CD4-positive, alpha-beta T cell treated with Interleukin-17A for 4 hours (primary cell): ENCODE results near the gene HSD17B8.

Source experiments
- DNase-seq: peaks from one replicate; pipeline ENCODE4 v3.0.0-alpha.2; 2020; ENCODE audit warnings: mixed read lengths

Gene HSD17B8

GRCh38 chr6:33171880-33172687, 32.4 kb upstream of the HSD17B8 start:
- DNase-seq: no peak

GRCh38 chr6:33172688-33173534, 31.5 kb upstream of the HSD17B8 start:
- peak; percentile 10 for DNase-seq

DNA sequence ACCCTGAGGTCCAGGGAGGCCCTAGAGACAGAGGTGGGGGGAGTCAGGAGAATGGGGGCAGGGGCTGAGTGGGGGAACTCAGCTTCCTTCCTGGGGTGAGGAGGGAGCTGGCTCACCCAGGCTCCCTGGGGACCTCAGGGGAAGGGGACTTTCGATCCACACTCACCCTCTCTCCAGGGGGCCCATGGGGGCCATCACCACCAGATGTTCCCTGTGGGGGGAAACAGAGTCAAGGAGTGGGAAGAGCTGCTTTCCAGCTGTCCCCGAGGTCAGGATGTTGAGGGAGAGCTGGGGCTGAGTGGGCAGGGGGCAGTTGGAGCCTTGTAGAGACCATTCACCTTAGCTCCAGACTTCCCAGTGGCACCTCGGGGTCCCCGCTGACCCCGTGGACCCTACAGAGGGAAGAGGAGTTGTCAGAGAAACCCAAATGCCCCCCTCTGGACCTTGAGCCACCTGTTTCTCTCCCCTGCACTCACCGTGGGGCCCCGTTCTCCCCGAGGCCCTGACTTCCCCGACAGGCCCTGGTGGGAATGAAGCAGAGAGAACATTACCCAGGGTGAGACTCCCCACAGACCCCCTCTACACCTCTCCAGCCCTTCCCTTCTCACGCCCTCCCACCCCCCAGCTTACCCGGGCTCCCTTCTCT, 30.8 kb upstream of the HSD17B8 start:
- DNase-seq: no peak

DNA sequence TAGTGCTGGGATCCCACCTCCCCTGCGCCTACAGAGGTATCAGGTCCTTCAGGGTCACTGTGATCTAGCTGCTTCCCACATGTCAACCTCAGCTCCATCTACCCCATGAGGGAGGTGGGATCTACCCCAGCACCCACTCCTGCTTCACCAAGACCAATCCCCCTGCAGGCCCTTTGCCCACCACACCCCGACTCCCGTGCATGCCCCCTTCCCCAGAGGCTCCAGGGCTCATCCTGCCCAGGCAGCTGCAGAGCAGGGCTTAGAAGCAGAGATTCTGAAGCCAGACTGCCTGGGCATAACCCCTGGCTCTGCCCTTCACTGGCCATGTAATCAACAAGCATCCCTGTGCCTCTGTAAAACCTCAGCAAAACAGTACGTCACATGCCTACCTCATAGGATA, 29.7 kb upstream of the HSD17B8 start:
- no peak for DNase-seq

DNA sequence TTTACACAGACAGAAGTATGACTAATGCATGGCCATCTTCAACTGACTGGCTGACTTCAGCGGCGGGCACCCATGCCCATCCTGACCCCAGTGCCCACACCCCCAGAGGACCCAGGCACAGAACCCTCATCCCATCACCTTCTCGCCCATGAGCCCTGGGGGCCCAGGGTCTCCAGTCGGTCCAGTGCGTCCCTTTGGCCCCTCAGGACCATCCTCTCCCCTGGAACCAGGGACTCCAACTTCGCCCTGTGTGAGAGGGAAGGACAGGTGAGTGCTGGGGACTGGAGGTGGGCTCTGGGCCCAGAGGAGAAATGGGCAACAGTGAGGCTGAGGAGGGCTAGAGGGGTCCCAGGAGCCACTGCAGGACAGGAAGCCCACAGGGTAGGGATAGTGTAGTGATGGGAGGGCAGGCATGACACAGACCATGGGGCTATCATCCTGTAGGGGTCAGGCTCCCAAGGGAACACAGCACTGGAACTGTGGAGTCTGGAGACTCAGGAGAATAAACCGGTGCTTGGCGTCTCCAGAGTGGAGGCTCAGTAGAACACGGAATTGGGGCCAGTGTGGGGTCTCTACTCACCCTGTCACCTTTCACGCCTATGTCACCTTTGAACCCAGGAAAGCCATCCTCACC, 28.9 kb upstream of the HSD17B8 start:
- DNase-seq: no peak

- DNase-seq: no peak
These were observed 27.5 kb upstream of the HSD17B8 start for GRCh38 chr6:33176906-33177305.

- no peak for DNase-seq
These were observed 26.7 kb upstream of the HSD17B8 start for GRCh38 chr6:33177552-33178446.

DNA sequence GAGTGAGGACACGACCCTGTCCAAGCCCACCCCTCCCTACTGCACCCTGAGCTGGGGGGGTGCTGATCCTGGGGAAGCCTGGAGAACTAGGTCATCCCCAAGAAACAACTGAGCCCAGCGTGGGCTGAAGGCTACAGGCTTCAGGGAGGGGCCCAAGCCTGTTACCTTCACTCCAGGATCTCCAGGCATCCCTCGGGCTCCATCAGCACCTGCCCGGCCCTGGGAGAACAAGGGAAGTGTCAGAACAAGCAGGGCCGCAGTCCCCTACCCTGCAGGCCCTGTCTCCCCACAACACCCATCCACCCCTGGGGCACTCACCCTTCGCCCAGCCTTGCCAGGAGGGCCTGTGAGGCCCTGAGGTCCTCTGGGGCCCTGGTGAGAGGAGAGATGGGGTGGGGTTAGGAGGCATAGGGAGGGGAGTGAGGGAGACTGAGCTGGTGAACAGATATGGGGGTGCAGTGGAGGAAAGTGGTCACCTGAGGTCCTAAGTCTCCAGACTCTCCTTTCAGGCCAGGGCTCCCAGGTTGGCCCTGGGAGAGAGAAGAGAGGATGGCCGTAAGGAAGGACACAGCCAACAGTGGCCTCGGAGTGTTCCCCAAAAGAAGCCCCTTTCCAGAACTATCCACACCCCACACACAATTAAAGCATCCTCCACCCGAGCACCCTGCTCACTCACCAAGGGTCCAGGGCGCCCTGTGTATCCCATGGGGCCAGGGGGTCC, 25.5 kb upstream of the HSD17B8 start:
- no peak for DNase-seq

DNA sequence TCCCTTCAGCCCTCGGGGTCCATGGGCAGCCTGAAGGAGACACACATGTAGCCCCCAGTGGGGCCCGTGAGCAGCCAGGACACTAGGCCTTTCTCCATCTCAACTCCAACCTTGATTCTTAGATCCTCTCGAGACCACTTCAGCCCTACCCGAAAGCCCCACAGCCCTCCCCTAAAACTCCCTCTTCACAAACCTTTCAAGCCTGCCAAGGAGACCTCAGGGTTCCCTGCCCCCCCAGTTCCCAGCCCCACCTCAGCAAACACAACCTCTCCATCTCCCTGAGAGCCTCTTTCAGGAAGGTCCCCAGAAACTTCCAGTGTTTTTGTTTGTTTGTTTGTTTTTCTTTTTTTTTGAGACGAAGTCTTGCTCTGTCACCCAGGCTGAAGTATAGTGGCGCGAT, 23.3 kb upstream of the HSD17B8 start:
- no peak for DNase-seq

DNA sequence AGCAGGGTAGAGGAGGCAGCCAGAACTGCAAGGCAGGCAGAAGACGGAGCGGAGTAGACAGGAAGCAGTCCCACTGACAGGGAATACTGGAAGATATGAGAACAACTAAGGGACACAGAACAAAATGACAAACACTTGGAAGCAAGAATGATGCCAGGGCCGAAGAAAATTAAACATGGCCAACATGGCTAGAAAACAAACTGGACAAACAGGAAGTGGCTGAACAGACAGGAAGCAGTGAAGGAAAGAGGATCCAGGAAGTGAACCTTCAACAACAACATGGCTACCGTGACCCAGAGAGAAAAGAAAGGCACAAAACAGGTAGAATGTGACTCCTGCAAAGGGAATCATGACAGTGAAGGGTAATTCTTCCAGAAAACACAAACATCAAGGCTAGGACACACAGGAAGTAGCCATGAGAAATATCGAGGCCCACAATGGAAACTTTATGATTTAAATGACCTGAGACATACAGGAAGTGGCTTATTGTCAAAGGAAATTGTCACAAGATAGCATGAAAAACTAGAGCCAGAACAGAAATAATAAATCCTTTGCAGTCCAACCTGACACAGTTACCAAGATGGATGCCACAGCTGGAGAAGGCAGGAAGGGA, 21.3 kb upstream of the HSD17B8 start:
- DNase-seq: no peak

DNA sequence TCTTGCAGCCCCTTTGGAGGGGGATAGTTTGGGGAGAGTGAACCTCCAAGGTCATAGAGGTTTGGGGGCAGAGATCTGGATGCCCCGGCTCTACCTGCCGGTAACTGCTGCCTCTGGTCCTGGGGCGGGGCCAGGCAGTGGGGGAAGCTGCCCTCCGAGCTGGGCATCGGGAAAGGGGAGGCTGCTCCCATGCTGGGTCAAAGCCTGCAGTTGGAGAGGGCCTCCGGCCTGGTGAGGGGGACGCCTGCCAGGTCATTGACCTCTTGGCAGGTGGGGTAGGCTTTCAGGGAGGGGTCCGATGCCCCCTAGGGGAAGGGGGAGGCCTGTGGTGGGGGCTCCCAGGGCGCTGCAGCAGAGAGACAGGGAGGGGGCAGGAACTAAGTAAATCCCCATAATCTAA, 19.3 kb upstream of the HSD17B8 start:
- no peak for DNase-seq

- no peak for DNase-seq
These were observed 18.7 kb upstream of the HSD17B8 start for GRCh38 chr6:33185654-33186187.

GRCh38 chr6:33187809-33188208, 16.6 kb upstream of the HSD17B8 start:
- DNase-seq: no peak

DNA sequence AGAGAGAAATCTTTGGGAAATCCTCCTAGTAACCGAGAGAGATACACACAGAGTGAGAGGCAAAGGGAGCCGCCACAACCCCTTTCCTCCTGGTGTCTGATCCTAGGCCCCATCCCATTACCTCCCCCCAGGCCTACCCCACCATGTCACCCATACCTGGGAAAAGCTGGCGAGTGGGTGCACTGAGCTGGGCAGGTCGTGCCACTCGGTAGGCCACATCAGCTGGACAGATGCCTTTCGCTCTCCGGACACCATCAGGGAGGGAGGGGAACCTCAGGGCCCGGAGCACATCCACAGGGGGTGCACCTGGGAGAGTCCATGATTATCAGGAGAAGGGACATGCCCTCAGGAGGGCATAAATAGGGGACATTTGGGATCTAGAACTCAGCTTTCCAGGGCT, 15.3 kb upstream of the HSD17B8 start:
- no peak for DNase-seq

- no peak for DNase-seq
These were observed 14.6 kb upstream of the HSD17B8 start for GRCh38 chr6:33189625-33190448.

DNA sequence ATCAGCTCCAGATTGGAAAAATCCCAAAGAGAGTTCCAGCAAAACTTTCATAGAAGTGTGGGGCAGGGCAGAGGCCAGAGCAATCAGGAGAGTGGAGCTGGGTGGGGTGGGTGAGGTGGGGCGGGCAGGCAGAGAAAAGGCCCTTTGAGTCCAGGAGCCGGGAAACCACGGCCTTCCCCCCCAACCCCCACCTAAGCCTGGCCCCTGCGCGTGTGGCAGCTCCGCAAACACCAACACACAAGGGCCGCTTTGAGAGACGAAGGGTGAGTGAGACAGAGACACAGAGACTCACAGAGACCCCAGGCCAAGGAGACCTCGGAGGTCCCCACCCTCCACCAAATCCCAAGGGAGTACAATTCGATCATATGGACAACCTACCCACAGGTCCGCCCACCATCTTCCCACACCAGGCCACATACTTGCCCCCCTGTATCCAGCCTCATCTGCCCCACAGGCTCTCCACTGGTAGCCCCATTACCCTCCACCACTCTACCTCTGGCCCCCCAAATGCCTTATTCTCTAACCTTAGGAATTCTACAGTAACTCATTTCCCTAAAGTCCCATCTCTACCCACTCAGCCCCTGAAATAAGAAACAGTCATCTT, 13.8 kb upstream of the HSD17B8 start:
- DNase-seq: no peak

- DNase-seq: no peak
These were observed 12.9 kb upstream of the HSD17B8 start for GRCh38 chr6:33191383-33192104.

GRCh38 chr6:33192105-33192646, 12.3 kb upstream of the HSD17B8 start, which contains the start of gene COL11A2:
Gene COL11A2 (minus strand): TSS chr6:33192467. CDS start chr6:33192240, 227 bp downstream.
- peak; percentile 52 for DNase-seq
